ENCODE data around the gene INPP5E.

Gene INPP5E

GRCh38 chr9:136405481-136405880, 34.2 kb downstream of the INPP5E start:
- no peak for TF ChIP-seq CTCF (IDR thresholded peaks at IDR 0.05; ENCODE audit: low read depth, low read length)
- H3K4me3 ChIP-seq (ENCODE audit: low read depth, low read length) = no peak overlapping the region

DNA sequence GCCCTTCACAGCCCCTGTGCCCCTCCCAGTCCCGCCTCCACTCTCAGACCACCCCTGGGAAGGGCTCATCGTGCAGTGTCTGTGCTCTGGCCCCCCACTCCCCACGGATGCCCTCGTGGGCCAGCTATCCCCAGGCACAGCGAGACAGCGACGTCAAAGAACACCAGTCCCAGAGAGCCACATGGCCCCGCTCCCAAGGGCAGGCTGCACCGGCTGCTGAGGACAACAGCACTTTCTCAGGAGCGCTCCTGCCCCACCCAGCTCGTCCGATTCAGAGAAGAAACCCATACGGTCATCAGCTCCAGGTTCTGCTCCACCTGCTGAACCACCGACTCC, 34.9 kb downstream of the INPP5E start:
- no peak for TF ChIP-seq CTCF (IDR thresholded peaks at IDR 0.05; ENCODE audit: low read depth, low read length)

DNA sequence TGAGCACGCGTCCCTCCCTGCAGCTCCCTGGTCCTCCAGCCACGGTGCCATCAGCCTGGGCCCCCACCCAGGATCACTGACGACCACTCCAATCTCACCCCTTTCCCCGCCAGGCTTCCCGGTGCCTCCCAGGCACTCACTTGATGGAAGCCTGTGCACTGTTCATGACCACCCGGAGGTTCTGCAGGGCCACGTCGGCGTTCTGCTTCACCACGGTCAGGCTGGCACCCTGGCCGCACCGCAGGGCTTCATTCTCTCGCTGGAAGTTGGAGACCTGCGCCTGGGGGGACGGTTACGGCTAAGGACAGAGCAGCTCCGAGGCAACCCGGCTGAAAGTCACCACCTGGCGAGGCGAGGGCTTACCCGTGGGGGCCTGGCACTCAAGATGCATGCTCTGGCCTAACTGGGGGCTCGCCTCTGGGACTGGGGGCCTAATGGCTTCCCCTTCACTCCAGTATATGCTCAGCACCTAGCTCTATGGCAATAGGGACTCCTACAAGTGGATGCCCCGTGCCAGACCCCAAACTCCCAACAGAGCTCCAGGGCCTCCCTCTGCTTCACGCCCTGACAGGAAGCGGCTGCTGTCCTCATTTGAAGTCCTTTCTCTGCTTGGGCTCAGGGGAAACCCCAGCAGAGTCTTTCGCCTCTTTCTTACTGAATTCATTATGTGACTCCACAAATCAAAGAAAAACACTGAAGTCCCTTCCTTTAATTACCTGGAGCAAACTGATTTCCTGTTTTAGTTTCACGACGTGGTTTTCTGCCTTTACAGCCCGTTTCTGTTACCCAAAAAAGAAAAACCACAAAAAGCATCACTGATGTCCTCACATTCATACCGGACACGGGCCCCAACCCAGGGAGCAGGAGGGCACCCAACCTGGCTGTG, 35.5 kb downstream of the INPP5E start:
- no peak overlapping the region for H3K4me3 ChIP-seq (ENCODE audit: low read depth, low read length)
- TF ChIP-seq CTCF (IDR thresholded peaks at IDR 0.05; ENCODE audit: low read depth, low read length) = no peak

More for the DNA sequence above, 34.9 kb downstream of the INPP5E start:
- no peak overlapping the region for H3K4me3 ChIP-seq (ENCODE audit: low read depth, low read length)

- TF ChIP-seq CTCF (IDR thresholded peaks at IDR 0.05; ENCODE audit: low read depth, low read length) = no peak
- H3K4me3 ChIP-seq (ENCODE audit: low read depth, low read length) = no peak overlapping the region
Observed at GRCh38 chr9:136403538-136403914, 36.1 kb downstream of the INPP5E start.

GRCh38 chr9:136402067-136402466, 37.6 kb downstream of the INPP5E start:
- no peak for TF ChIP-seq CTCF (IDR thresholded peaks at IDR 0.05; ENCODE audit: low read depth, low read length)
- no peak overlapping the region for H3K4me3 ChIP-seq (ENCODE audit: low read depth, low read length)

GRCh38 chr9:136401173-136401922, 38.3 kb downstream of the INPP5E start:
- no peak for TF ChIP-seq CTCF (IDR thresholded peaks at IDR 0.05; ENCODE audit: low read depth, low read length)
- H3K4me3 ChIP-seq (ENCODE audit: low read depth, low read length) = no peak overlapping the region

Data from WI38 (cell line).